Measurements from ENCODE around the gene TMEM126B. TPM values are rescaled to one million over a fixed set of nuclear protein-coding genes. Genes with fewer than 3 reads are reported as not detected.

The TMEM126B gene
- total RNA-seq (2013; cell fraction: nucleolus; rRNA removed), result 28.0 and 28.8 TPM in 2 replicates
- 48.3 and 55.0 TPM in 2 replicates for total RNA-seq (2014; rRNA removed)
- total RNA-seq (2014; rRNA removed; fragmentation: Illumina TruSeq; extraction: Trizol), result 56.1 and 61.1 TPM in 2 replicates
- 36.5 and 36.9 TPM in 2 replicates for total RNA-seq (2021)
- 31.0 TPM for polyA plus RNA-seq (2011; ENCODE audit: low read depth)
- 80.1 and 124 TPM in 2 replicates for polyA plus RNA-seq (2011; rRNA removed)
- polyA plus RNA-seq (2011; cell fraction: cytosol; rRNA removed), result 27.2 and 60.1 TPM in 2 replicates
- 30.1 and 35.9 TPM in 2 replicates for polyA plus RNA-seq (2011; cell fraction: nucleus; rRNA removed)
- 26.9 and 34.2 TPM in 2 replicates for polyA plus RNA-seq (2012)
- polyA plus RNA-seq (2014; fragmentation: Illumina TruSeq; extraction: Trizol), result 66.6 and 109 TPM in 2 replicates
- 100 to 1,000 TPM in 1 of 2 experiments, 10 to 100 TPM in 1; 83.8 to 117 TPM for polyA plus RNA-seq (2014; fragmentation: Nextera tagmentation; extraction: Ambion mirVana)
- polyA plus RNA-seq (2014; rRNA removed), result 47.0 and 65.5 TPM in 2 replicates
- polyA plus RNA-seq (2016; fragmentation: Nextera tagmentation; extraction: Ambion mirVana), result 10 to 100 TPM; 74.0 to 77.1 TPM
- 16.3 and 21.7 TPM in 2 replicates for polyA minus RNA-seq (2011; rRNA and poly(A)+ RNA removed)
- 3.6 and 6.3 TPM in 2 replicates for polyA minus RNA-seq (2011; cell fraction: cytosol; rRNA and poly(A)+ RNA removed)
- polyA minus RNA-seq (2011; cell fraction: nucleus; rRNA and poly(A)+ RNA removed), result 5.8 and 9.3 TPM in 2 replicates
- percentile 91 among the genes with signal in this experiment for Bru-seq, nascent RNA
- percentile 82 among the genes with signal in this experiment for BruChase-seq, experiment 1, labeled RNA remaining after a 6-hour chase
- percentile 86 among the genes with signal in this experiment for BruChase-seq, experiment 2, labeled RNA remaining after a 2-hour chase
- long read RNA-seq, experiment 1, transcript TMEM126B-201 (5 exons, 989 nt), result major isoform, 14 of 27 reads
- long read RNA-seq, experiment 1, transcript TMEM126B-202 (6 exons, 1,210 nt), result minor isoform, 8 of 27 reads
- long read RNA-seq, experiment 1, partial matches to known transcripts, result 1 of 27 reads
- long read RNA-seq, experiment 1, other reads (novel, unspliced or antisense), result 2 of 27 reads
- long read RNA-seq, experiment 2, transcript TMEM126B-201 (5 exons, 989 nt), result minor isoform, 64 of 166 reads
- long read RNA-seq, experiment 2, transcript TMEM126B-202 (6 exons, 1,210 nt), result major isoform, 76 of 166 reads
- long read RNA-seq, experiment 2, partial matches to known transcripts, result 6 of 166 reads
- long read RNA-seq, experiment 2, other reads (novel, unspliced or antisense), result 9 of 166 reads

GRCh38 chr11:85627998-85628770, at the start of gene TMEM126B:
TSS of gene TMEM126B (plus strand) at chr11:85628593. CDS start at chr11:85628608, 15 bp downstream.
- WGBS (ENCODE audit: insufficient coverage, insufficient replicate concordance, low lambda C conversion rate, missing lambda C conversion rate), result under 1% methylated on average over 39 of the region's 41 CpGs
- peak within 1 kb of the TSS; percentile 95 for H3K4me2 ChIP-seq (ENCODE audit: control insufficient read depth, insufficient read depth)
- ChIA-PET POLR2A (interaction anchor here (0.6 to 5.5 kb wide), 12 partner anchors 9 to 591 kb away, joined by 3 to 35 read pairs (median 6); partner anchors contain the start of genes CREBZF and TMEM126A), CTCF (interaction anchor here (0.6 to 2.4 kb wide), 6 partner anchors 17 to 990 kb away, joined by 3 to 13 read pairs (median 3); partner anchors contain the start of gene TMEM126A), SMC1A (ENCODE audit: uncharacterized antibody, unreplicated experiment) (interaction anchor here (0.8 to 2.6 kb wide), 6 partner anchors 9 to 403 kb away, joined by 3 to 11 read pairs (median 4); partner anchors contain the start of gene TMEM126A), RAD21 (ENCODE audit: unreplicated experiment) (interaction anchor here (1.5 to 3.4 kb wide), 3 partner anchors 19 to 227 kb away, joined by 4 to 26 read pairs (median 10); partner anchors contain the start of genes CCDC83, CREBZF and TMEM126A)
- in situ Hi-C loops (cut with MboI), result no loop called here
- peaks cover 8% of the 10 kb centered on the region for H3K4me1 ChIP-seq (ENCODE audit: control insufficient read depth, insufficient read depth, low read length)
- H3K79me2 ChIP-seq (ENCODE audit: control insufficient read depth, insufficient read depth, low read length), result peaks cover 24% of the 10 kb centered on the region
- peaks cover 0 to 4% of the 10 kb centered on the region in 2 experiments; a peak in 1 of 4 replicates for H3K36me3 ChIP-seq (ENCODE audit: control insufficient read depth in 2 of 2, insufficient read depth in 2 of 2, low read length in 1 of 2)
- intact Hi-C loops (cut with micrococcal nuclease; ENCODE audit: unreplicated experiment), result loop anchor here (1.0 to 10.0 kb wide), 2 partner anchors 37 to 513 kb away; partner anchors contain the start of gene CREBZF
- ATAC-seq (peak; percentile 99), FAIRE-seq (peak; percentile 96), DNase-seq (ENCODE audit: low read depth, low spot score) (peak; percentile 84)
- no TSS peak for BruUV-seq (replicated peaks)
- no peaks in the 10 kb centered on the region for H3K9me3 ChIP-seq (replicated peaks; ENCODE audit: control insufficient read depth, insufficient read depth, low read length)
- H3K27ac ChIP-seq (ENCODE audit: control insufficient read depth, insufficient read depth), result peak within 1 kb of the TSS; percentile 55
- peak within 1 kb of the TSS; percentile 85 for H3K9ac ChIP-seq (ENCODE audit: control insufficient read depth, insufficient read depth, low read length)
- peak within 1 kb of the TSS; percentile 99 for H2AFZ ChIP-seq (ENCODE audit: control insufficient read depth, low read depth, low read length)
- no peaks in the 10 kb centered on the region for H4K20me1 ChIP-seq (ENCODE audit: control insufficient read depth, insufficient read depth)
- H3K4me3 ChIP-seq, result peak within 1 kb of the TSS; percentile 94
- no peaks in the 10 kb centered on the region for H3K27me3 ChIP-seq (replicated peaks in 1 of 2; ENCODE audit: control insufficient read depth in 2 of 2, insufficient read depth in 2 of 2, low read length in 1 of 2)
- TF ChIP-seq TCF7 (IDR thresholded peaks at IDR 0.05; ENCODE audit: borderline replicate concordance), result no peak
- TF ChIP-seq CHD1 (IDR thresholded peaks at IDR 0.05; ENCODE audit: low read depth, low read length), result no peak
- no peak; the same call in 1 of the 2 replicates for TF ChIP-seq NBN (IDR thresholded peaks at IDR 0.05)
- TF ChIP-seq TCF3 (IDR thresholded peaks at IDR 0.05; ENCODE audit: borderline replicate concordance, insufficient read depth, low read depth, low read length), result no peak
- no peak for TF ChIP-seq SREBF1 (IDR thresholded peaks at IDR 0.05; ENCODE audit: low read length)
- 0 out of 2 replicates have a peak, but pooled peaks have one; percentile 49 for TF ChIP-seq CHD2 (IDR thresholded peaks at IDR 0.05; ENCODE audit: borderline replicate concordance, low read depth, low read length)
- peak; percentile 34 to 69; a peak in 2 of 4 replicates for TF ChIP-seq BHLHE40 (IDR thresholded peaks at IDR 0.05; ENCODE audit: borderline replicate concordance in 1 of 2, low read depth in 2 of 2, low read length in 1 of 2)
- no peak for TF ChIP-seq MYC (IDR thresholded peaks at IDR 0.05; ENCODE audit: insufficient read depth, insufficient read length, insufficient replicate concordance, low read length, severe bottlenecking)
- no peak for TF ChIP-seq YBX1 (IDR thresholded peaks at IDR 0.05)
- TF ChIP-seq ASH2L (IDR thresholded peaks at IDR 0.05; ENCODE audit: borderline replicate concordance, low read depth), result peak; percentile 34; the same call in 1 of the 2 replicates
- no peak for TF ChIP-seq NR2C2 (IDR thresholded peaks at IDR 0.05; ENCODE audit: borderline replicate concordance, control insufficient read depth, insufficient read length, low read depth)
- no peak for TF ChIP-seq BMI1 (IDR thresholded peaks at IDR 0.05; ENCODE audit: borderline replicate concordance)
- TF ChIP-seq RELA (IDR thresholded peaks at IDR 0.05; ENCODE audit: borderline replicate concordance, partially characterized antibody), result no peak
- peak; percentile 51; the same call in 1 of the 2 replicates for TF ChIP-seq SPI1 (IDR thresholded peaks at IDR 0.05; ENCODE audit: borderline replicate concordance, insufficient read depth, low read depth, low read length)
- TF ChIP-seq RBBP5 (conservative IDR thresholded peaks at IDR 0.05), result no peak
- TF ChIP-seq GABPA (IDR thresholded peaks at IDR 0.05; ENCODE audit: low read depth), result no peak; the same call in 1 of the 2 replicates
- peak; percentile 97 for TF ChIP-seq YY1 (IDR thresholded peaks at IDR 0.05; ENCODE audit: low read depth, low read length)

All from GM12878 (cell line).